Nephron (organoid): ENCODE measurements around the gene NRM.

ENCODE experiments used
- H3K27ac Mint-ChIP-seq, 3 experiments: 2 replicates each; pipeline ENCODE4 v1.8.0; 2020; ENCODE audit warnings: mixed read lengths in 3 of 3, mild to moderate bottlenecking in 2 of 3, moderate library complexity in 1 of 3
- H3K27me3 Mint-ChIP-seq: 2 replicates; pipeline ENCODE4 v1.8.0; 2021; ENCODE audit warnings: low read depth, mild to moderate bottlenecking, moderate library complexity, mixed read lengths
- H3K36me3 Mint-ChIP-seq: 2 replicates; pipeline ENCODE4 v1.8.0; 2020; ENCODE audit warnings: low read depth, mixed read lengths
- H3K4me1 Mint-ChIP-seq: 2 replicates; pipeline ENCODE4 v1.8.0; 2020; ENCODE audit warnings: mixed read lengths
- H3K4me3 Mint-ChIP-seq, 3 experiments: 2 replicates each; pipeline ENCODE4 v1.8.0; 2020; ENCODE audit warnings: mild to moderate bottlenecking in 3 of 3, mixed read lengths in 3 of 3, moderate library complexity in 2 of 3
- H3K9me3 Mint-ChIP-seq: 2 replicates; pipeline ENCODE4 v1.8.0; 2020; ENCODE audit warnings: mixed read lengths
- CTCF ChIP-seq, 3 experiments: fragments of 200-600 bp; sonication (generic); IDR thresholded peaks; one replicate each; pipeline ENCODE4 v1.5.0; 2021; ENCODE audit warnings: antibody characterized with exemption in 3 of 3; ENCODE audit not compliant: unreplicated experiment in 3 of 3

The NRM gene

DNA sequence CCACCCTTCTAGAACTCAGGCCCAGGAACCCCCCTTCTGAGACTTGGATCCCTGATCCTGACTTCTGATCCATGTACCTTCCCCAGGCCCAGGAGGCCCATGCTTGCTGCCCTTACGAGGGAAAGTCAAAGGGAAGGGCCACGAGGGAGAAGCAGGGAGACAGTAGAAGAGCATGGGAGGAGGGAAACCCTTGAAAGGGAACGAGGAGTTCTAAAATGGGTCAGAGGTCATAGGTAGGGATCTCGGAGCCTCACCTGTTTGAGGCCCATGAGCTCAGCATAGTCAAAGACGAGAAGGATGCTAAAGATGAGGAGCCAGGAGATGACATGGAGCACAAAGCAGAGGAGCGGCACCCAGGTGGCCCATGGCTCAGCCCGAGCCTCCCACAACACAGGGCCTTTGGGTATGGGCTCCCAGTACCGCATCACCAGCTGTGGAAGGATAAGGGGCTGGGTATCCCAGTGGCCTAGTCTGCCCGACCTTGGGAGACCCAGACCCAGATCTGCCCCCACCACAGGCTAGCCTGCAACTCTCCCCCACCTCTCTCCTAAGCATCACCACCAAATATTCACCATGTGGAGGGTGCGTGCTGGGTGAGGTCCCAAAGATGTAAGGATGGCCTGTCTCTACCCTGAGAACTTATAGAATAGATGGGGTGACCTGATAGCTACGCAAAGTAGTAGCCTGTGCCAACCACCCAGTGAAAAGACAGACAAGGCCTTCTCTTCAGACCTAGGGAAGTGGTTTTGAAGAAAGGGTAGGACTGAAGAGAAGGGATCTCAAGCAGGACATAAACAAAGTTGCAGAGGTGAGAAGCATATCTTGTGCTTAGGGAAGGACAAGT, 1.5 kb downstream of the NRM start:
- H3K27me3 Mint-ChIP-seq: peaks cover 3% of the 10 kb centered on the region
- no peak for TF ChIP-seq CTCF (IDR thresholded peaks at IDR 0.05; ENCODE audit: unreplicated experiment in 3 of 3)
- H3K4me1 Mint-ChIP-seq: peaks cover 63% of the 10 kb centered on the region
- H3K9me3 Mint-ChIP-seq: no peaks in the 10 kb centered on the region
- H3K4me3 Mint-ChIP-seq: peak overlapping the region; percentile 96 to 98 (median 97)
- peaks cover 5% of the 10 kb centered on the region for H3K36me3 Mint-ChIP-seq
- H3K27ac Mint-ChIP-seq: peak overlapping the region; percentile 94 to 96 (median 95)

DNA sequence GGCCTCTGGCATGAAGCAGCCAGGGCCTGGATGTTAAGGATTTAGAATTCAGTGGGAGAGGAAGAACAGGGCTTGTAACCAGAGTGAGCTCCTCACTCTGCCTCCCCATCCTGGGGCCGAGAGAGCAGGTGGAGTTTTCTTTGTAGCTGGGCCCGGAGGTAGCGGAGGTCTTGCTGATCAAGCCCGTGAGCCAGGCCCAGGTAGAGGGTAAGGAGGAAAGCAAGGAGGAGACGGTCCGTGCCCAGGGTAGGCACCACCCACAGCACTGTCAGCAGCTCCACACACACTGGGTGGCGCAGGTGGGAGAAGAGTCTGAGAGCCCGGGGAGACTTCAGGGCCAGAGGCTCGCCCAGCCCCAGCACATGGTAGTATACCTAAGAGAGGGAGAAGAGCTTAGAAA, 2.2 kb downstream of the NRM start:
- Mint-ChIP-seq H3K27me3 (peaks cover 3% of the 10 kb centered on the region), H3K9me3 (no peaks in the 10 kb centered on the region), H3K36me3 (peaks cover 5% of the 10 kb centered on the region), H3K4me1 (peaks cover 70% of the 10 kb centered on the region), H3K4me3 (peak overlapping the region; percentile 96 to 98 (median 97)), H3K27ac (peak overlapping the region; percentile 94 to 96 (median 94))
- no peak for TF ChIP-seq CTCF (IDR thresholded peaks at IDR 0.05; ENCODE audit: unreplicated experiment in 3 of 3)

- Mint-ChIP-seq H3K4me3 (peak overlapping the region; percentile 96 to 98 (median 97)), H3K27me3 (peaks cover 3% of the 10 kb centered on the region), H3K9me3 (no peaks in the 10 kb centered on the region), H3K36me3 (peaks cover 5% of the 10 kb centered on the region), H3K27ac (peak overlapping the region; percentile 94 to 96 (median 94)), H3K4me1 (peaks cover 77% of the 10 kb centered on the region)
- TF ChIP-seq CTCF (IDR thresholded peaks at IDR 0.05; ENCODE audit: unreplicated experiment in 3 of 3): no peak
These were observed 2.9 kb downstream of the NRM start for GRCh38 chr6:30687659-30688431.

GRCh38 chr6:30686908-30687658, 3.7 kb downstream of the NRM start:
- no peak for TF ChIP-seq CTCF (IDR thresholded peaks at IDR 0.05; ENCODE audit: unreplicated experiment in 3 of 3)
- Mint-ChIP-seq H3K27ac (peak overlapping the region; percentile 94 to 96 (median 94)), H3K36me3 (peaks cover 5% of the 10 kb centered on the region), H3K27me3 (peaks cover 3% of the 10 kb centered on the region), H3K4me3 (peak overlapping the region; percentile 96 to 98 (median 97)), H3K4me1 (peaks cover 81% of the 10 kb centered on the region), H3K9me3 (no peaks in the 10 kb centered on the region)

GRCh38 chr6:30686009-30686907, 4.5 kb downstream of the NRM start, which contains the start of gene PPP1R18:
Gene PPP1R18, minus strand, starts transcription at chr6:30686645. Its CDS starts 627 bp downstream, at chr6:30686018.
- Mint-ChIP-seq H3K27me3 (peaks cover 3% of the 10 kb centered on the region), H3K4me3 (peak within 1 kb of the TSS; percentile 96 to 98 (median 97)), H3K9me3 (no peaks in the 10 kb centered on the region), H3K27ac (peak within 1 kb of the TSS; percentile 94 to 97 (median 94)), H3K36me3 (peaks cover 5% of the 10 kb centered on the region), H3K4me1 (peaks cover 83% of the 10 kb centered on the region)
- no peak for TF ChIP-seq CTCF (IDR thresholded peaks at IDR 0.05; ENCODE audit: unreplicated experiment in 3 of 3)
